HG03432 (cell line): Measurements from ENCODE around the gene GAPT.

Experiments
- ATAC-seq: cut with Tn5 transposase; IDR thresholded peaks from one replicate; pipeline ENCODE4 v1.9.1; 2021; ENCODE audit warnings: mild to moderate bottlenecking, moderate library complexity; ENCODE audit not compliant: unreplicated experiment

Gene GAPT

DNA sequence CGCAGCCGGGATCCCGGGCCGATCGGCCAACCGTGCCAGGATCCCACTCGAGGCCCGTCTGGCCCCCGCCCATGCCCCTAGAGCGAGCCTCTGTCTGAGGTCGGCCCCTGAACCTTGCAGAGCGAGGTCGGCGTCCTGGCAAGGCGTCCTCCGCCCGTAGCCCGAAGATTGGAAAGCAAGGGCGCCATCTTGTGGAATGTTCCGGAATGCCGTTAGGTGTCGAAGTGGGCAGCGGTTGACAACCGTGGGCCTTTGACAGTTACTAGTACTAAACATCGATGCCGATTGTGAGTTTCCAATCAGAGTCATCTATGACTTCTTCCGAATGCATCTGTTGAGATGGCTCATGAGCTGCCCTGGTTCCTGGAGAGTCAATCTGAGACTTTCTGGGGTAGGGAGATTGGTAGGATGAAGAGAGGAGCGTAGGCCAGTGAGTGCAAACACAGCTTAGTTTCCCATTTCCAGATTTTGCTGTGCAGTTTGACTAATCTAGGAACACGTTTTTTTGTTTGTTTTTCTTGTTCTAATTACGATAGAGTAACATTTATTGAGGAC lies 30.4 kb upstream of the GAPT start:
- peak; percentile 75 for ATAC-seq

DNA sequence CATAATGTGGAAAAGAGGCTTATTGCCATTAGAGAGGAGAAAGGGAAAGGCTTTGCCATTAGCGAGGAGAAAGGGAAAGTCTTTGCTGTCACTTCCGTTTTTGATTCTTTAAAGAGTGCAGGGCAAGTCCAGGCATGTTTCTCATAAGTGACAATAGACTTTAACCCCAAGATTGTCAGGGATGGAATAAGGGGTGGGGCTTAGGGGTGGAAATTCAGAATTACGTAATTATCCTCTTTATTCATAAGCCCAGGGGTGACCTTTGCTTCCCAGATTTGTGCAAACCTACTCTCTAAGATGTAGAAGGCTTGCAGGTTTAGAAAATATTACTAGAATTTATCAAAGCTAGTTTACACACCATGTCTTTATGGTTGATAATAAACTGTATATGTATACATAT lies 29.1 kb upstream of the GAPT start:
- ATAC-seq, result no peak

DNA sequence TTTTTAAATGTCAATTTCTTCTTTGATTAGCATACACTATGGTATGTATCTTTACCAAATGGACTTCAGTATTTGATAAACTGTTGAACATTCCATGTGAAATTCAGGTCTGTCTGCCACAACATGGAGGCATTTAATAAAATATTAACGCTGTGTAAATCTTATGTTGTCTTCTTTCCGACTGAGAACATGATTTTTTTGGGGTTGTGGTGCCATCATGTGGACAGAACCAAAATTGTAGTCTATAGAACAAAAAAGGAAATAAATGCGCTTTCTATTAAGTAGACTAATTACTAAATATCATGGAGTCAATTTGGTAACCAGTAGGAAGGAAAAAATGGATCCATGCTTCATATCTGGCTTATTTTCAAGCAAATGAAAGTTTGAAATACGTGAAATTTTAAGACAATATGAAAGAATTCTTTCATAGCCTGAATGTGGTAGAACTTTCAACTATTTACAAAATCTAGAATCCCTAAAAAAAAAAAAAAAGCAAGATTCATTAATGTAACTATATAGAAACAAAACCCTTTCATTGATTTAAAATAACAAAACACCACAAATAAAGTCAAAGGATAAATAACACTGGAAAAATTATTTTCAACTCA lies 28.5 kb upstream of the GAPT start:
- ATAC-seq, result no peak

DNA sequence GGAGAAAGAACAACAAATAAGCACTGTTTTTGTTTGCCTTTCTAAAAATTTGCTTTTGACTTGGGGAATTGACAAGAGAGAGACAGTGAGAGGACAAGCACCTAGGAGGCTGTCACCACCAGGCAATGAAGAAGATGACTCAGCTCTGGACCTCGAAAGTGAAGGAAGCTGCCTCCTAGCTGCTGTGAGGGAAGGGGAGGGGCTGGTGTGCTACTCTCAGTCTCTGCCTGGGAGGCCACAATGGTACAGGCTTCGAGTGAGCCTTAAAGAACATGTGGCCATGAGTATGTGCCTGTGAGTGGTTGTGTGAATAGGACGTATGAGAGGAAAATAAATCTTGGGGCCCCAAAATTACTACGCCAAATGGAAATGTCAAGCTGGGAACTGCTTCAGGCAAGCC lies 24.3 kb upstream of the GAPT start:
- peak; percentile 100 for ATAC-seq

DNA sequence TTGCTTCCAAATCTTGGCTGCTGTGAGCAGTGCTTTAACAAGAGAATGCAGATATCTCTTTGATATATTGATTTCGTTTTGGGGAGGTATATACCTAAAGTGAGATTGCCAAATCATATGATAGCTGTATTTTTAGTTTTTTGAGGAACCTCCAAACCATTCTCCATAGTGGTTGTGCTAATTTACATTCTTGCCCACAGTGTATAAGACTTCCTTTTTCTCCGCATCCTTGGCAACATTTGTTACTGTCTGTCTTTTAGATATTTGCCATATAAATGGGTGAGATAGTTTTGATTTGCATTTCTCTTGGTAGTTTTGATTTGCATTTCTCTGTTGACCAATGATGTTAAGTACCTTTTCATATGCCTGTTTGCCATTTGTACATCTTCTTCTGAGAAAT lies 21.3 kb upstream of the GAPT start:
- no peak for ATAC-seq

DNA sequence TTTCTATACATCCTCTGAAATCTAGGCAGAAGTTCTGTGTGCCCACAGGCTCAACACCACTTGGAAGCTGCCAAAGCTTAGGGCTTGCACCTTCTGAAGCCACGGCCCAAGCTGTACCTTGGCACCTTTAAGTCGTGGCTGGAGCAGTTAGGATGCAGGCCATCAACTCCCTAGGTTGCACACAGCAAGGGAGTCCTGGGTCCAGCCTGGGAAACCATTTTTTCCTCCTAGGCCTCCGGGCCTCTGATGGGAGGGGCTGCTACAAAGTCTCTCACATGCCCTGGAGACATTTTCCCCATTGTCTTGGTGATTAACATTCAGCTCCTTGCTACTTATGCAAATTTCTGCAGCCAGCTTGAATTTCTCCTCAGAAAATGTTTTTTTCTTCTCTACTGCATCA lies 15.8 kb upstream of the GAPT start:
- no peak for ATAC-seq

DNA sequence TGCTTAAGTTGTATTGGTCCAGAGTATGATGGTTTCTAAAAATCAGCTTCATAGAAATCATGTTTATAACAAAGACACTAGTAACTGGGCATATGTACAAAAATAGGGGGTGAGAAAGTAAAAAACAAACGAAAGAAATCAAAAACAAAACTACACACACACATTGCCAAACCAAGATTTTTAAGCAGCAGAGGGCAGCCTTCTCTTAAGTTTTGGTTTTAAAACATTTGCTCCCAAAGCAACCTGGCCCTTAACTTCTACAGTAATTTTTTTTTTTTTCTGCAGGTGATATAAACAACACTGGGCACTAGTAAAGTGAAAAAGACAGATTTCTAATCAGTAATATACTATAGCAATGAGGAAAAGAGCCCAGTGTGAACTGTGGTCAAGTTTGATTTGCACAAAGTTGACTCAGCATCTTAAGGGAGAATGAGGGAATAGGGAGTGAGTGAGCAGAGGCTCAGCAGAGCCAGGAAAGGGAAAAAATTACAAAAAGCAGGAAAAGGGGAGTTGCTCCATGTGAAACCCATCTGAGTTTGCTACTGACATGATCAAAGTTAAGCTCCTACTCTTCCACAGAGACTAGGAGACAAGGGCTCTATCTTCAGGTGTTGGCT lies 13.4 kb upstream of the GAPT start:
- ATAC-seq, result no peak

DNA sequence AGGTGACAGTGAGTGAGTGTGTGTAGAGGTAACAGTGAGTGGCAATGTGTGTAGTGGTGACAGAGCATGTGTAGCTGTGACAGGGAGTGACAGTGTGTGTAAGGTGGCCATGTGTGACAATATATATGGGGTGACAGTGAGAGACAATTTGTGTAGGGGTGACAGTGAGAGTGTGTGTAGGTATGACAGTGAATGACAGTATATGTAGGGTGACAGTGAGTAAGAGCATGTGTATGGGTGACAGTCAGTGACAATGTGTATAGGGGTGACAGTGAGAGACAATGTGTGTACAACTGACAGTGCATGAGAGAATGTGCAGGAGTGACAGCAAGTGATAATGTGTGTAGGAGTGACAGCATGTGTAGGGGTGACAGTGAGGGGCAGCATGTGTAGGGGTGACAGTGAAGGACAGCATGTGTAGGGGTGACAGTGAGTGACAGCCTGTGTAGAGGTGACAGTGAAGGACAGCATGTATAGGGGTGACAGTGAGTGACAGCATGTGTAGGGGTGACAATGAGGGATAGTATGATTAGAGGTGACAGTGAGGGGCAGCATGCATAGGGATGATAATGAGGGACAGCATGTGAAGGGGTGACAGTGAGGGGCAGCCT lies 10.1 kb upstream of the GAPT start:
- no peak for ATAC-seq

DNA sequence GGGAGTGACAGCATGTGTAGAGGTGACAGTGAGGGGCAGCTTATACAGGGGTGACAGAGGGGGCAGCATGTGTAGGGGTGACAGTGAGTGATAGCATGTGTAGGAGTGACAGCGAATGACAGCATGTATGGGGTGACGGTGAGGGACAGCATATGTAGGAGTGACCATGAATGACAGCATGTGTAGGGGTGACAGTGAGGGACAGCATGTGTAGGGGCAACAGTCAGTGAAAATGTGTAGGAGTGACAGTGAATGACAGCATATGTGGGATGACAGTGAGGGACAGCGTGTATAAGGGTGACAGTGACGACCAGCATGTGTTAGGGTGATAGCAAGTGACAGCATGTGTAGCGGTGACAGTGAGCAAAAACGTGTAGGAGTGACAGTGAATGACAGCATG lies 9.4 kb upstream of the GAPT start:
- no peak for ATAC-seq

DNA sequence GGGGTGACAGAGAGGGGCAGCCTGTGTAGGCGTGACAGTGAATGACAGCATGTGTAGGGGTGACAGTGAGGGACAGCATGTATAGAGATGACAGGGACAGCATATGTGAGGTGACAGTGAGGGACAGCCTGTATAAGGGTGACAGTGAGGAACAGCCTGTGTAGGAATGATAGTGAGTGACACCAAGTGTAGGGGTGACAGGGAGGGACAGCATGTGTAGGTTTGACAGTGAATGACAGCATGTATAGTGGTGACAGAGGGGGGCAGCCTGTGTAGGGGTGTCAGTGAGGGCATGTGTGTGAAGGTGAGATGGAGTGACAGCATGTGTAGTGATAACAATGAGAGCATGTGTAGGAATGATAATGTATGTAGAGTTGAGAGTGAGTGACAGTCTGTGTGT lies 8.7 kb upstream of the GAPT start:
- no peak for ATAC-seq

DNA sequence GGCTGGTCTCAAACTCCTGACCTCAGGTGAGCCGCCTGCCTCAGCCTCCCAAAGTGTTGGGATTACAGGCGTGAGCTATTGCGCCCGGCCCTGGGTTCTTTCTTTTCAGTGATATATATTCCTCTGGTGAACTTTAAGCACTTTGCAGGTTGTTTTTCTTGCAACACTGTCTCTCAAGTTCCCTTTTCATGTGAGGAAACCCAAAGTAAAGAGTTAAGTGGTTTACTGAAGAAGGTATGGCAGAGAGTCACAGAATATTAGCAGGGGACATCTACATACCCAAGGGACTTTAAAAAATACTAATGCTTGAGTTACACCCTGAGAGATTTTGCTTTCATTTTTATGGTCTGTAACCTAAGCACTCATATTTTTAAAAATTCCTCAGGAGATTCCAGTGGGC lies 6.7 kb upstream of the GAPT start:
- ATAC-seq, result no peak

DNA sequence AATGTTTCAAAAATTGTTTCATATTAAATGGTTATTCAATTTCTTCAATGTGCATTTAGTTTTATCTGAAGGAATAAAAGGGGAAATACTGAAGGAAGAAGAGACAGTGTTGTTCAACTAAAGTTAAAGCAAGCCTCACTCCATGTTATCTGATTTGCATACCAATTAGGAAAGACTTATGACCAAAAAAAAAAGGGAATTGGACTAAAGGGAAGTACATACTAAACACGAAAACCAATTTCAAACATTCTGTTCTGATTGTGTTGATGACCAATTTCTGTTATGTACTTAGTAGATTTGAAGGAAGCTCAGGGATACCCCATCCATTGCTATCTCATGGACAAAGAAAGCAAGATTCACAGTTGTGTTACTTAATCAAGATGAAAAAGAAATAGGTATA lies 4.9 kb upstream of the GAPT start:
- no peak for ATAC-seq

DNA sequence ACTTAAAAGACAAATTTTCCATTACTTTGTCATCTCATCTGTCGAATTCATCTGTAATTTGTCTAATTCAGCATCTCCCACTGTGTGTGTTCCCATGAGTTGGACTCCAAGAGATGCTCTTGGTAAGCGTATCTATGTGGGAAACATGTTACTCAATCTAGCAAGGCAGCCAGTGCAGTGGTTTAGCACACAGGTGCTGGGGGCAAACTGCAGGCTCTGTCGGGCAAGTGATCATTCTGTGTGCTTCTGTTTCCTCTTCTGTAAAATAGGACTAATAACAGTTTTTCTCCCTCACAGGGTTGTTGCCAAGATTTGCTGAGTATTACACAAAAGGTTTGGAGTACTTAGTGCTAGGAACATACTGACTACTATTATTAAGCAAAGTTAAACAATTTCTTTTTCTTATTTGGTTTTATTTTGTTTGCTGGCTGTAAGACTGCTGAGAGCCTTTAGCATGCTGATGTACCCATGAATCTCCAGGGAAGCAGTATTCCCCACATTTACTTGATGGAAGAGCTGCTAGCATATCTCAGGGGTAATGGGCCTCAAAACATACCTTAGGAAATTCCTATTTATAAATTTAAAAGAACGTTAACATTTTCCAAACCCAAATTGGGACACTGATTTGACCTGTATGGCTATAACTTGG lies 709 bp upstream of the GAPT start:
- ATAC-seq, result peak; percentile 47

DNA sequence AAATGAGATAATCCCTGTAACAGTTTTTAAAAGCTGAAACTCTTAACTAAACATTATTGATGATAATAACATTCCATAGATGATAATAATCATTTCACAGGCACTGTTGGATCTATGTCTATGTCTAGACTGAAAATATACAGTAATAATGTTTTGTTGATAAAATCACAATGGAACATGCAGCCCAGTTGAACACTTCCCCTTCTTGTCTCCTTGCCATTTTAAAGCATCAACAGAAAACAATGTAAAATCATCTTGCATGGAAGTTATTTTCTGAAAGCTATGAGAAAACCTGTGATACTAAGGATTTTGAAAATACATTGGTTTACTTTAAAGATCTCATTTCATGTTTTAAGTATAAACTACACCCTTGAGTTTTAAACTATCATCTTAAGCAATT lies 1.9 kb downstream of the GAPT start:
- ATAC-seq, result no peak

DNA sequence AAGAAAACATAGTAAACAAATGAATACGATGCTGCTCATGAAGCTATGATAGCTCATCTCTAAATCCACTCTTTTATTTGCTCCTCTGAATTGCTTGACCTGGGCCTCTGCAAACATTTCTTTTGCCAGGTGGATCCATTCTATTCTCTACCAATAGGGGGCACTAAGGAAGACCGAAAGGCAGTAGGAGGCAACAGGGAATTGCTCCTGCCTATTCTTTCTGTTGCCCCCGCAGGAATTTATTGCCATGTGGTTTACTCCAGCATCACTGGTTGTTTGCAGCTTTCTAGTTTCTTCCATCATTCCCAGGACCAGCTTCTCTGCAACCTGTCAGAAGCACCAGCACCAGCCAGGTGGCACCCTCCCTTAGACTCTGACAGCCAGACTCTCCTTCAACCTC lies 5.3 kb downstream of the GAPT start:
- ATAC-seq, result no peak

DNA sequence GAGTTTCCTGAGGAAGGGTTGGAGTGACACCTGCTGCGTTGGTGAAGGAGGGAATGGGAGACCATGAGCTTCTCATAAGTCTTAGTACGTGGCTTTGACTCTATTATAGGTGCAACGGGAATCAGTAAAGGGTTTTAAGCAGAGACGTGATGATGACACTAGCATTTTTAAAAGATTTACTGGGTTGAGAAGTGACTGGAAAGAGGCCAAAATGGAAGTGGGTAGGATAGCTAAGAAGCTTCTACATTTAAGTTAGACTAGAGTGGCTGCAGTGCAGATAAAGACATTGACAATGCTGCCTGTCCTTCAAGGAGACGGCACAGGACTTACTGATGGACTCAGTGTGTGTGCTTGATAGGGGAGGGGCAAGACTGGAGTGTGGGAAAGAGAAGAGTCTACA lies 6.2 kb downstream of the GAPT start:
- no peak for ATAC-seq

DNA sequence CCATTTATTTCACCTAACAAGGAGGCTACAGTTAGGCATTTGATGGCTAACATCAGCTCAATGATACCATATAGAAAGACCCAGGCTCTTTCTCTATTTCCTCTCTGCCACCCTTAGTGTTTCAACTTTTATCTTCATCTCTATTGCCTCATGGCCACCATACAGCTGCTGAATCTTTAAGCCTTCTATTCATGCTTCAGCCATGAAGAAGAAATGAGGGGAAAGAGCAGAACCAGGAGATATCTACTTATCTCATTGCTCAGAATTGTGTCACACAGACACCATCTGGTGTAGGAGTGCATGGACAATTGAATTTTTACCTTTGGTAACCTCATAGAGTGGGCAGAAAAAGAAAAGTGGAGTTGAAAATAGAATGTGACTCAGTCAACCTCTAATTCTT lies 6.7 kb downstream of the GAPT start:
- no peak for ATAC-seq

DNA sequence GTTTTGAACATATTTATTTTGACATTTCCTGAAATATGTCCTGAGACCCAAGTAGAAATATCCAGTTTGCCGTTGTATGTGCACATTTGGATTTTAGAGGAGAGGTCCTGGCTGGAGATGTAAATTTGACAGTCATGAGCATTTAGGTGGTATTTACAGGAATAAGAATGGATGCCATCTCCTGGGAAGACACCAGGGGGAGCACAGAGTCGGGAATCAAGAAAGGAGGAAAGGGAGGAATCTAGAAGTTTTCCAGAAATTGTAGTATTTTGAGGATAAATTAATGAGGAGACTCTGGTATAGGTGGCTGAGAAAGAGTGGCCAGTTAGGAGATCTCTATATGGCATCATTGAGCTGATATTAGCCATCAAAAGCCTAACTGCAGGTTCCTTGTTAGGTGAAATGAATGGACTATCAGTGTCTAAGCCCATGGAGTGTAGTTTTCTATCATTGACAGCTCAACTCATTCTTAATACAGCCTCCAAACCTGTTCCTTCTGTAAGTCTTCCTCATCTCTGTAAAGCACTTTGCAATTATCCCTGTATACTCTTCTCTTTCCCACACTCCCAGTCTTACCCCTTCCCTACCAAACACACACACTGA lies 7.2 kb downstream of the GAPT start:
- no peak for ATAC-seq

DNA sequence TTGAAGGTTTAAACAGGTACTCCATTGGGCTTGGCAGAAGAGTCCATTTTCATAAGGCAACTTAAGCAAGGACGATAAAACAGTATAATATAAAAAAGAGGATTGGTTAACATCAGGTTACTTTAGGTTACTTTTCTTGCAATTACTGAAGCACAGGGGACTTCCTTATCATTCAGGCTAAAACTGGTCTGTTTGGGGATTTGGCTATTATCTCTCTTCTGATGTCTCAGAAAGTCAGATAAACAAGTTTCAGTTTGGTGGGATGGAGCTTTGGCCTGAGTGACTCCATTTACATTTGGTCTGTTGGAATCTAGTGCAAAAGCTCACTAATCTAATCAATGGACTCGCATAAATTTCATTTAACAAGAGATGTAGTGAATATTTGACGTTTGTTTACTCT lies 8.0 kb downstream of the GAPT start:
- no peak for ATAC-seq

DNA sequence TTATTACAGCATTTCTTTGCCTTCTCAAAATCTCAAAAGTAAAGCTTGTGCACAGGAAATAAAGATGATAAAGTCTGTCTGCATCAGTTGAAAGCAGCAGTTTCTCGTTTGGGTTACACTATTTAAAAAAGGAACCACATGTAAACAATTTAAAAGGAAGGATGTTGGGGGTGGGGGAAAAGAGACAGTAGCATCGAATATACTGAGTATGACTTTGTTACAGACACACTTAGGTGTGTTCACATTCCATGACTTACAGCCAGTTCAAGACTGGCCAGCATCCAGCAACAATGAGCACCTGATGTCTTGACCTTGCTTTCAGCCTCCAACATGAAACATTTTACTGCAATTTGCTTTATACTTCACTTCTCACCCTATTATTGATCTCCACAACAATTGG lies 8.7 kb downstream of the GAPT start:
- no peak for ATAC-seq

DNA sequence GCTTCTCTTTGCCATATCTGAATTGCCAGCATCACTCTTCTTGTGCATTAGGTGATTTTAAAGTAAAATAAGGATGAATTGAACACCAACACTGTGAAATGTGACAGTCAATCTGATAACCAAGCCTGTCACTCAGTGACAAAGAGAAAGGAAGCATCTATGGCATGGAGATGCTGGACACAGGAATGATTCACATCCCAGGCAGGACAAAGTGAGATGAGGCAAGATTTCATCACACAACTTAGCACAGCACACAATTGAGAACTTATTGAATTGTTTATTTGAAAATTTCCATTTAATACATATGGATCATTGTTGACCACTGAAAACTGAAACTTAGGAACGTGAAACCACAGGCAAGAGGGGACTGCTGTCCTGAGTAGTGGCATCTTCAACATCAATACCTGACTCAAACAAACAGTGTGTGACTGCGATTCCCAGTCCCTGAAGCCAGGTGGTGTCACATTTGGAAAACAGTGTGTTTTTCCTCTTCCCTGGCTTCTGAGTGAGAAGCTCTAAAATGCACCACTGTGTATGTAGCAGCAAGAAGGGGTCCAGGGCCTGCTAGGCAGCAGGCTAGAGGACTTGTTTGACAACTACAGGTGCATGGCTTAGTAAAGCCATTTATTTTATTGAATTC lies 10.7 kb downstream of the GAPT start:
- ATAC-seq, result no peak
